ENCODE results near the gene SPOCK2. TPM values are rescaled to one million over a fixed set of nuclear protein-coding genes. Genes with fewer than 3 reads are reported as not detected.

Gene SPOCK2
- total and polyA plus RNA-seq, 2 of the 13 experiments (the other 11 are each of a cell fraction or from before 2014, with no cell fraction given), result 8.6 to 30.6 TPM

GRCh38 chr10:72086466-72087391 is 1.6 kb downstream of the SPOCK2 start (continued):
- TF ChIP-seq KIAA2018 (CRISPR knock-in tag; IDR thresholded peaks at IDR 0.05; ENCODE audit: borderline replicate concordance) (no peak), ZNF704 (CRISPR knock-in tag; IDR thresholded peaks at IDR 0.05; ENCODE audit: borderline replicate concordance) (no peak), NR3C1 (CRISPR knock-in tag; IDR thresholded peaks at IDR 0.05) (no peak), KDM4B (CRISPR knock-in tag; IDR thresholded peaks at IDR 0.05) (0 out of 2 replicates have a peak, but pooled peaks have one; percentile 12), RAD51 (IDR thresholded peaks at IDR 0.05; ENCODE audit: borderline replicate concordance) (no peak), CENPT (CRISPR knock-in tag; IDR thresholded peaks at IDR 0.05; ENCODE audit: low read depth) (no peak), PAXIP1 (CRISPR knock-in tag; conservative IDR thresholded peaks at IDR 0.05) (no peak), FOXK1 (CRISPR knock-in tag; IDR thresholded peaks at IDR 0.05; ENCODE audit: borderline replicate concordance, low read depth) (no peak), ZUFSP (CRISPR knock-in tag; IDR thresholded peaks at IDR 0.05; ENCODE audit: borderline replicate concordance) (no peak), MXD1 (CRISPR knock-in tag; IDR thresholded peaks at IDR 0.05) (no peak)

Measured in HepG2 (cell line).